Neural cell (in vitro differentiated cells): ENCODE results near the gene FBXL17.

Experiments
- EZH2 ChIP-seq: fragments of 200-600, 300-800 bp; shearing (Covaris generic), sonication (generic); IDR thresholded peaks from 2 replicates; pipeline ENCODE4 v1.6.1; 2014; ENCODE audit warnings: antibody characterized with exemption, low read length, borderline replicate concordance, mild to moderate bottlenecking; ENCODE audit not compliant: insufficient read depth, poor library complexity, severe bottlenecking
- RAD21 ChIP-seq: fragments of 450-650 bp; conservative IDR thresholded peaks from 2 replicates; pipeline ENCODE4 v1.6.1; 2014; ENCODE audit warnings: antibody characterized with exemption, mild to moderate bottlenecking, moderate library complexity
- TAF1 ChIP-seq: IDR thresholded peaks from 2 replicates; pipeline ENCODE4 v1.6.1; 2012; ENCODE audit warnings: low read depth
- TF ChIP-seq, protein P1 (sequence below): fragments of 450-650 bp; IDR thresholded peaks from 2 replicates; pipeline ENCODE4 v1.5.1; 2014; ENCODE audit warnings: antibody characterized with exemption, mild to moderate bottlenecking, moderate library complexity; ENCODE audit not compliant: poor library complexity, severe bottlenecking
- TF ChIP-seq, protein P2 (sequence below): IDR thresholded peaks from 2 replicates; pipeline ENCODE4 v1.6.1; 2012; ENCODE audit warnings: borderline replicate concordance

DNA sequence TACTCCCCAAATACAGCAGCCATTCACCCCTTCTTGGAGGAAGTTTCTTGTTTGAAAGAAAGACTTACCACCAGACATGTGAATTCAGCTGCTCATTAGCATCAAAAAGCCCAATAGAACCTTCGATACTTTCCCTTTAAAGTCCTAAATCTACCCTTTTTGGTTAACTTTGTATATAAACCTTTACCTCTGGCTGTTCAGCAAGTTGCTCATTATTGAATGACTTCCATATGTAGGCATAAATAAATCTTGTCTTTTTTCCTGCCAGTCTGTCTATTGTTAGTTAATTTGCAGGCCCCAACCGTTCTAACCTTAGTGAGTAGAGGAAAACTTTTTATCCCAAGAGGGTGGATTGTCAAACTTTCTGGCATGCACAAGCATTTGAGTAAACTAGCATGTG, 27.9 kb upstream of the FBXL17 start:
- TF ChIP-seq, protein P1, sequence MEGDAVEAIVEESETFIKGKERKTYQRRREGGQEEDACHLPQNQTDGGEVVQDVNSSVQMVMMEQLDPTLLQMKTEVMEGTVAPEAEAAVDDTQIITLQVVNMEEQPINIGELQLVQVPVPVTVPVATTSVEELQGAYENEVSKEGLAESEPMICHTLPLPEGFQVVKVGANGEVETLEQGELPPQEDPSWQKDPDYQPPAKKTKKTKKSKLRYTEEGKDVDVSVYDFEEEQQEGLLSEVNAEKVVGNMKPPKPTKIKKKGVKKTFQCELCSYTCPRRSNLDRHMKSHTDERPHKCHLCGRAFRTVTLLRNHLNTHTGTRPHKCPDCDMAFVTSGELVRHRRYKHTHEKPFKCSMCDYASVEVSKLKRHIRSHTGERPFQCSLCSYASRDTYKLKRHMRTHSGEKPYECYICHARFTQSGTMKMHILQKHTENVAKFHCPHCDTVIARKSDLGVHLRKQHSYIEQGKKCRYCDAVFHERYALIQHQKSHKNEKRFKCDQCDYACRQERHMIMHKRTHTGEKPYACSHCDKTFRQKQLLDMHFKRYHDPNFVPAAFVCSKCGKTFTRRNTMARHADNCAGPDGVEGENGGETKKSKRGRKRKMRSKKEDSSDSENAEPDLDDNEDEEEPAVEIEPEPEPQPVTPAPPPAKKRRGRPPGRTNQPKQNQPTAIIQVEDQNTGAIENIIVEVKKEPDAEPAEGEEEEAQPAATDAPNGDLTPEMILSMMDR = no peak
- TF ChIP-seq RAD21 (no peak), EZH2 (no peak), TAF1 (no peak)
- TF ChIP-seq, protein P2, sequence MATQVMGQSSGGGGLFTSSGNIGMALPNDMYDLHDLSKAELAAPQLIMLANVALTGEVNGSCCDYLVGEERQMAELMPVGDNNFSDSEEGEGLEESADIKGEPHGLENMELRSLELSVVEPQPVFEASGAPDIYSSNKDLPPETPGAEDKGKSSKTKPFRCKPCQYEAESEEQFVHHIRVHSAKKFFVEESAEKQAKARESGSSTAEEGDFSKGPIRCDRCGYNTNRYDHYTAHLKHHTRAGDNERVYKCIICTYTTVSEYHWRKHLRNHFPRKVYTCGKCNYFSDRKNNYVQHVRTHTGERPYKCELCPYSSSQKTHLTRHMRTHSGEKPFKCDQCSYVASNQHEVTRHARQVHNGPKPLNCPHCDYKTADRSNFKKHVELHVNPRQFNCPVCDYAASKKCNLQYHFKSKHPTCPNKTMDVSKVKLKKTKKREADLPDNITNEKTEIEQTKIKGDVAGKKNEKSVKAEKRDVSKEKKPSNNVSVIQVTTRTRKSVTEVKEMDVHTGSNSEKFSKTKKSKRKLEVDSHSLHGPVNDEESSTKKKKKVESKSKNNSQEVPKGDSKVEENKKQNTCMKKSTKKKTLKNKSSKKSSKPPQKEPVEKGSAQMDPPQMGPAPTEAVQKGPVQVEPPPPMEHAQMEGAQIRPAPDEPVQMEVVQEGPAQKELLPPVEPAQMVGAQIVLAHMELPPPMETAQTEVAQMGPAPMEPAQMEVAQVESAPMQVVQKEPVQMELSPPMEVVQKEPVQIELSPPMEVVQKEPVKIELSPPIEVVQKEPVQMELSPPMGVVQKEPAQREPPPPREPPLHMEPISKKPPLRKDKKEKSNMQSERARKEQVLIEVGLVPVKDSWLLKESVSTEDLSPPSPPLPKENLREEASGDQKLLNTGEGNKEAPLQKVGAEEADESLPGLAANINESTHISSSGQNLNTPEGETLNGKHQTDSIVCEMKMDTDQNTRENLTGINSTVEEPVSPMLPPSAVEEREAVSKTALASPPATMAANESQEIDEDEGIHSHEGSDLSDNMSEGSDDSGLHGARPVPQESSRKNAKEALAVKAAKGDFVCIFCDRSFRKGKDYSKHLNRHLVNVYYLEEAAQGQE = no peak
